ENCODE measurements around the gene CXCL1. TPM values are rescaled to one million over a fixed set of nuclear protein-coding genes. Genes with fewer than 3 reads are reported as not detected.

Gene CXCL1
- total and polyA plus RNA-seq, 2 experiments from 2014 or later: 9.6 to 28.8 TPM

DNA sequence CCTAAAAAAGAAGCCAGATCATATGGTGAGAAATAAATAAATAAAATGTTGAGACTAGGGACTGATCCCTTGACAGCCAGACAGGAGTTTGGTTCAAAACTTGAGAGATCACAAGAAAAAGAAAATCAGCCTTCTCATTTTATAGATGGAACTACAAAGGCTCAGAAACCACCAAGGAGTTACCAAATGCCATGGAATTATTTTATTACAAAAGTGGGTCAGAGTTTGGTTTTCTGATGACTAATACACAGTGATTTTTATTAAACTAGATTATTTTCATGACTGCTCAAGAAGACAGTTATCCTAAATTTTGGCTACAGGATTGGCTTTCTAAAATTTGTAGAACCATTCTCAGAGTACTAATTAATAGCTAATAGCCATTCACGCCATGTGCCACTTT is 6.2 kb downstream of the CXCL1 start:
- H4K20me1 ChIP-seq (ENCODE audit: insufficient read depth, poor library complexity, severe bottlenecking): no peaks in the 10 kb centered on the region
- no peak overlapping the region for H3K4me2 ChIP-seq
- DNase-seq (ENCODE audit: low spot score): no peak
- no peaks in the 10 kb centered on the region for H3K36me3 ChIP-seq (replicated peaks; ENCODE audit: insufficient read depth, low read depth)
- H3K27ac ChIP-seq: no peak overlapping the region
- no peak overlapping the region for H3K4me3 ChIP-seq
- no peak overlapping the region for H2AFZ ChIP-seq
- TF ChIP-seq, protein P1, sequence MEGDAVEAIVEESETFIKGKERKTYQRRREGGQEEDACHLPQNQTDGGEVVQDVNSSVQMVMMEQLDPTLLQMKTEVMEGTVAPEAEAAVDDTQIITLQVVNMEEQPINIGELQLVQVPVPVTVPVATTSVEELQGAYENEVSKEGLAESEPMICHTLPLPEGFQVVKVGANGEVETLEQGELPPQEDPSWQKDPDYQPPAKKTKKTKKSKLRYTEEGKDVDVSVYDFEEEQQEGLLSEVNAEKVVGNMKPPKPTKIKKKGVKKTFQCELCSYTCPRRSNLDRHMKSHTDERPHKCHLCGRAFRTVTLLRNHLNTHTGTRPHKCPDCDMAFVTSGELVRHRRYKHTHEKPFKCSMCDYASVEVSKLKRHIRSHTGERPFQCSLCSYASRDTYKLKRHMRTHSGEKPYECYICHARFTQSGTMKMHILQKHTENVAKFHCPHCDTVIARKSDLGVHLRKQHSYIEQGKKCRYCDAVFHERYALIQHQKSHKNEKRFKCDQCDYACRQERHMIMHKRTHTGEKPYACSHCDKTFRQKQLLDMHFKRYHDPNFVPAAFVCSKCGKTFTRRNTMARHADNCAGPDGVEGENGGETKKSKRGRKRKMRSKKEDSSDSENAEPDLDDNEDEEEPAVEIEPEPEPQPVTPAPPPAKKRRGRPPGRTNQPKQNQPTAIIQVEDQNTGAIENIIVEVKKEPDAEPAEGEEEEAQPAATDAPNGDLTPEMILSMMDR (IDR thresholded peaks at IDR 0.05; ENCODE audit: poor library complexity): no peak
- no peak for TF ChIP-seq EZH2phosphoT487 (IDR thresholded peaks at IDR 0.05; ENCODE audit: low read depth, severe bottlenecking, unreplicated experiment)
- no peak for TF ChIP-seq EZH2 (IDR thresholded peaks at IDR 0.05; ENCODE audit: borderline replicate concordance)
- WGBS (ENCODE audit: low lambda C conversion rate, missing lambda C conversion rate): 92% methylated on average over 1 of the region's 1 CpG
- H3K9me3 ChIP-seq (ENCODE audit: low read depth): no peaks in the 10 kb centered on the region
- no peaks in the 10 kb centered on the region for H3K4me1 ChIP-seq (ENCODE audit: insufficient read depth)
- H3K9me2 ChIP-seq (replicated peaks; ENCODE audit: insufficient read depth): no peaks in the 10 kb centered on the region
- H3K27me3 ChIP-seq: no peaks in the 10 kb centered on the region
- no peaks in the 10 kb centered on the region for H3K79me2 ChIP-seq

DNA sequence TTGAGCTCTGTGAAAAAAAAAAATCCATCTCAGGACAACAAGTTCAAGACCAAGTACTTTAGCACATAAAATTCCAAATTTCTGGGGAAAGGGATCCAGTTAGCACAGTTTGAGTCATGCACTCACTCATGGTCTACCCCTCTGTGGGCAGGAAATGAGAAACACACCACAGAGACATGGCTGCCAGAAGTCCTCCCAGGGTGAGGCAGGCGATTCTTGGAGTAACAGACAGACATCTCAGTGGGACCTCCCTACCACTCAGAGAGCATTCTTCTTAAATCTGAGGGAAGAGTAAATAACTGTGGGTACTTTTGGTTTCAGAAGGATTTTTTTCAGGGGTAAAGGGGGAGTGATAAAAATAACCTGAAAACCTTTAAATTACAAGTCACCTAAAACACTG is 14.1 kb downstream of the CXCL1 start:
- H3K4me3 ChIP-seq: no peak overlapping the region
- no peaks in the 10 kb centered on the region for H3K9me3 ChIP-seq (ENCODE audit: low read depth)
- no peaks in the 10 kb centered on the region for H3K4me1 ChIP-seq (ENCODE audit: insufficient read depth)
- H3K79me2 ChIP-seq: no peaks in the 10 kb centered on the region
- 86% methylated on average over 1 of the region's 1 CpG for WGBS (ENCODE audit: low lambda C conversion rate, missing lambda C conversion rate)
- H4K20me1 ChIP-seq (ENCODE audit: insufficient read depth, poor library complexity, severe bottlenecking): no peaks in the 10 kb centered on the region
- H3K9me2 ChIP-seq (replicated peaks; ENCODE audit: insufficient read depth): no peaks in the 10 kb centered on the region
- no peak overlapping the region for H3K4me2 ChIP-seq
- no peaks in the 10 kb centered on the region for H3K36me3 ChIP-seq (replicated peaks; ENCODE audit: insufficient read depth, low read depth)
- no peak overlapping the region for H3K27ac ChIP-seq
- no peak overlapping the region for H2AFZ ChIP-seq
- H3K27me3 ChIP-seq: no peaks in the 10 kb centered on the region
- TF ChIP-seq, protein P1 (IDR thresholded peaks at IDR 0.05; ENCODE audit: poor library complexity): no peak
- TF ChIP-seq EZH2phosphoT487 (IDR thresholded peaks at IDR 0.05; ENCODE audit: low read depth, severe bottlenecking, unreplicated experiment): no peak
- TF ChIP-seq EZH2 (IDR thresholded peaks at IDR 0.05; ENCODE audit: borderline replicate concordance): no peak
- DNase-seq (ENCODE audit: low spot score): no peak

DNA sequence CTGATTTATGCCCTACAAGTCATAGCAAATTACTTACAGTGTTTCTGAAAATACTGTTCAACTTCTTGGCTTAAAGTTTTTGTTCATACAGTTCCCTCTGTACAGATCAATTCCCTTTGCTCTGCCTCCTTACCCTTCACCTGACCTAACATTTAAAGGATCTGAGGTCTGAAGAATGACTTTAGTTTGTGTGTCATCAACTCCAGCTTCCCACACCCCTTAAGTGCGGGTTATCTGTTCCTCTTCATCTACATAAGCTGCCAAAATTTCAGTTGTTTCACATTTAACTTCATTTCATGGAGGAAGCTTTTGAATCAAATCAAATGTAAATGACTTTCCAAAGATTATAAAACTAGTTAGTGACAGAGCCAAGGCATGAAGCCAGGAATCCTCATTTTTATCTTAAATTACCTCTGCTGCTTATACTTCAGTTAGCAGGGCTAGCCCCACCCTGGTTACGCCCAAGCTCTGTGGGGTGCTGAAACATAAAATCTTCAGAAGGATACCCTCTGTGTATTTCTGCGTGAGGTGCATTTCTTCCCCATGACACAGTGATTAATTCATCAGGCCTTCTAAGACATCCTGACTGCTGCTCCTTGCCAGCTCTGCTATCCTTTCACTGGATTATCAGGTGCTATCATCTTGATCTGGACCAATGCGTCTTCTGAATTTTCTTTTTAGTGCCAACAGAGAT is 16.5 kb downstream of the CXCL1 start:
- Histone ChIP-seq H3K4me3 (no peak overlapping the region), H3K36me3 (replicated peaks; ENCODE audit: insufficient read depth, low read depth) (no peaks in the 10 kb centered on the region), H3K27me3 (no peaks in the 10 kb centered on the region), H3K9me3 (ENCODE audit: low read depth) (no peaks in the 10 kb centered on the region), H3K27ac (no peak overlapping the region), H2AFZ (no peak overlapping the region), H3K4me1 (ENCODE audit: insufficient read depth) (no peaks in the 10 kb centered on the region), H3K79me2 (no peaks in the 10 kb centered on the region), H4K20me1 (ENCODE audit: insufficient read depth, poor library complexity, severe bottlenecking) (no peaks in the 10 kb centered on the region), H3K9me2 (replicated peaks; ENCODE audit: insufficient read depth) (no peaks in the 10 kb centered on the region), H3K4me2 (no peak overlapping the region)
- TF ChIP-seq EZH2 (IDR thresholded peaks at IDR 0.05; ENCODE audit: borderline replicate concordance) (no peak), EZH2phosphoT487 (IDR thresholded peaks at IDR 0.05; ENCODE audit: low read depth, severe bottlenecking, unreplicated experiment) (no peak)
- TF ChIP-seq, protein P1 (IDR thresholded peaks at IDR 0.05; ENCODE audit: poor library complexity): no peak
- no peak for DNase-seq (ENCODE audit: low spot score)
- 90% methylated on average over 4 of the region's 4 CpGs for WGBS (ENCODE audit: low lambda C conversion rate, missing lambda C conversion rate)

Measured in hepatocyte (in vitro differentiated cells).